RPMI7951 (cell line): Measurements from ENCODE around the gene C6orf136. TPM values are rescaled to one million over a fixed set of nuclear protein-coding genes. Genes with fewer than 3 reads are reported as not detected.
"Not testable (repeated sequence)": the region's sequence is repeated elsewhere in the genome, so short reads cannot be mapped to it uniquely, and the experiment has no call there.

Source experiments
- DNase-seq: peaks from one replicate; pipeline ENCODE4 v3.0.0-alpha.2; 2012; ENCODE audit warnings: low read depth
- total RNA-seq: library from RNA; depleted of rRNA; stranded (reverse); fragments of >200 nt; shearing (Covaris generic); gene quantifications from 2 replicates; pipeline ENCODE4 v1.2.3, GENCODE V29; 2014

C6orf136 gene
- total RNA-seq, 1 experiment from 2014 or later, result 7.4 TPM

GRCh38 chr6:30657922-30658321 is 11.0 kb downstream of the C6orf136 start:
- not testable (repeated sequence) for DNase-seq

DNA sequence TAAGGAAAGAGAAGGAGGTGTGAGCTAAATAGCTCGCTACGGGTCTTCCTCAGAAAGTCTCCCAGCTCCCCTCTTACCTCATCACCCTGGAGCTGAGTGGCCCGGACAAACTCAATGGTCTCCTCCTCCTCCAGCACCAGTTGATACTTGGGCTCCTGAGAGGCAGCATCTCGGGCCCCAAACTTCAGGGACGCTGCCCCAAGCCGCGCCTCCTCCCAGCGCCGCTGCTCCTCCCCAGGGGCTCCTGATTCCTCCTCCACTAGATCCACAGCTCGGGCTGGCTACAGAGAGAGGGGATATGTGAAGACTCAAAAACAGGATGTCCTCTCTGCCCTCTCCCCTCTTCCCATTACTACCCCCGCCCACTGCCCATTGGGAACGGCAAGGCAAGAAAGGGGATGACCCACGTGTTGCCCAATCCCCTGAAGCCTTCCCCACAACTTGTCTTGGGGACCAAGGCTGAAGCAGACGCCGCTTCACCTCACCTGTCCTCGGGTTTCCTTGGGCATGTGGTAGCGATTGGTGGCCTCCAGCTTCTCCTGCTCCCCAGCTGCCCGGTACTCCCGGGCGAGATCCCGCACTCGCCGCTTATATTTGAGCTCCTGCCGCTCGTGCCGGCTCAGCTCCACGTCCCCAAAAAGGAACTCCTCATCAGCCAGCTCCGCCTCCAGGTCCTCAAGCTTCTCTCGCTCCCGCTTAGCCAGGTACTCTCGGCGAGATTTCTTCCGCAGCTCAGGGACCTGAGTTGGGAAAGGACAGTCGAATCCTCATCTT is 18.2 kb downstream of the C6orf136 start:
- DNase-seq, result no peak

DNA sequence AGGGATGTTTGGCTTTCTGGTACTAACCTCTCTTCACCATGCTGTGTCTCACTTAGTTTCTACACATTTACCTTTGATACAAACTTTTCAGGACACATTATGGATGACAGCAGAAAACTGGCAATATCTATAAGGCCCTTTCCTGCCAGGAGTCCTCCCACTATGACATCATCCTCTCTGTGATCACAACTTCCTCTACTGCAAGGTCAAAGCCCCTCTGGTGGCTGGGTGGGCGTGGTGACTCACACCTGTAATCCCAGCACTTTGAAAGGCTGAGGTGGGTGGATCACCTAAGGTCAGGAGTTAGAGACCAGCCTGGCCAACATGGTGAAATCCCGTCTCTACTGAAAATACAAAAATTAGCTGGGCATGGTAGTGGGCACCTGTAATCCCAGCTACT is 19.4 kb downstream of the C6orf136 start:
- not testable (repeated sequence) for DNase-seq

GRCh38 chr6:30670760-30671527 is 24.0 kb downstream of the C6orf136 start:
- DNase-seq, result no peak

- peak; percentile 99 for DNase-seq
Measured at GRCh38 chr6:30672445-30673253, 25.7 kb downstream of the C6orf136 start, which contains the start of gene DHX16. TSS of gene DHX16 (minus strand) at chr6:30673006. CDS start at chr6:30672841, 165 bp downstream.

GRCh38 chr6:30676660-30677285 is 29.8 kb downstream of the C6orf136 start:
- no peak for DNase-seq

DNA sequence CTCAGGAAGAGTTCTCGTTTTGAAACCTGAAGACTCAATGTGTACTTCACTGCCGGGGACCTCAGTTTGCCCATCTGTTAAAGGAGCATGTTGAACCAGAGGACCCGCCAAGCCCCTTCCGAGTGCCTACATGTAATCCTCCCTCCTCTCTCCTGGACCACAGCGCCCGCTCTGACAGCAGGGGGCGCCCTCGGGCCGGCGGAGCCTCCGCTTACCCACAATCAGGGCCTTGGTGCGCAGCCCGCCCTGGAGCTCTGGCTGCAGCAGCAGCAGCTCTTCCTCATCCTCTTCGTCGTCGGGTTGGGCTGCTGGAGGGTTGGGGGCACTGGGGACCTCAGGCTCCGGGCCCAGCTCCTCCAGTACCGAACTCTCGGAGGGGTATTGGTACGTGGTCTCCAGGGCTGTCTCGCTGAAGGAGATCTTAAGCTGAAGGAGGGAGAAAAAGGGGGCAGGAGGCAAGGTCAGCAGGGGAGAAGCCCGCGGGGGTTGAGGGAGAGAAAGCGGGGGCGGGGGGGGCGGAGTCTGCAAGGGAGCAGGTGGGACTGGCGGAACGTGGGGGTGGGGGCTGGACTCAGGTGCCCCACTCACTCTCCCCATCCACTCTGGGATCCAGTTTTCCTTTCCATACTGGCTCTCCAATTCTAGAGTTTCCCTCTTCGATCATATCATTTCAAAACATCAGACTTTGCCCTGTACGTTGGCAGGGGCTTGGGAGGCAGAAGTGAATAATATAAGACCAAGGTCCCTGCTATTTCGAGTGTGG is 32.2 kb downstream of the C6orf136 start:
- DNase-seq, result peak; percentile 64

DNA sequence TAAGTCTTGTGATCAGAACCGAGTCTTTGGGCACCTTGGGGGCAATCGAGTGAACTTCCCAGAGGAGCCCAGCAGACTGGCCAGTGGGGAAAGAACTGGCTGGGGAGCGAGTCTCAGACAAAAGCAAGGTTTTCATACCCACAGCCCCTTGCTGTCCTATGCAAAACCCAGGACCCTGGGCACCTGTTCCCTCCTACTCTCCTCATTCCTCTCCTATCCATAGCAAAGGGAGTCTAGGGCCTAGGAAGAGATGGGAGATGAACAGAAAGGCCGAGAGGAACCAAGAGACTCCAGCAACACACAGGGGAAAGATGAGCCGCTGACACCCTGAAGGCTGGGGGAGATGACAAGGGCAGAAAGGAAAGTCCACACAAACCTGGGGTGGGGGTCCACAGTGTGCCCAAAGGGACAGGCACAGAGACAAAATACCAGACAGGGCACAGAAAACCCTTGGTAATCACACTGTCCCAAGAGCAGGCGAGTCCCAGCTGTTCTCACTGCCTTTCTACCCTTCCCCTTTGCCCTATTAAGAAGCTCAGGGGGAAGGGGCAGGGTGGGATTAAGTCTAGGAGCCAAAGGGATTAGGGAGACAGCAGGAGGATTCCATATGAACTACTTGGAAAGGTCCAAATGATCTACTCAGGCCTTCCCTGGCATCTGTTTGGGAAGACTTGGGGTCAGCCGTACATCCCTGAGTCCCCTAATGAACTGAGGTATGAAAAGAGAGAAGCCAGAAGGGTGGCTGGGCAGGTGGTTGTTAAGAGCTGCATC is 33.0 kb downstream of the C6orf136 start:
- DNase-seq, result no peak

- DNase-seq, result no peak
Measured at GRCh38 chr6:30681766-30682142, 34.8 kb downstream of the C6orf136 start.

DNA sequence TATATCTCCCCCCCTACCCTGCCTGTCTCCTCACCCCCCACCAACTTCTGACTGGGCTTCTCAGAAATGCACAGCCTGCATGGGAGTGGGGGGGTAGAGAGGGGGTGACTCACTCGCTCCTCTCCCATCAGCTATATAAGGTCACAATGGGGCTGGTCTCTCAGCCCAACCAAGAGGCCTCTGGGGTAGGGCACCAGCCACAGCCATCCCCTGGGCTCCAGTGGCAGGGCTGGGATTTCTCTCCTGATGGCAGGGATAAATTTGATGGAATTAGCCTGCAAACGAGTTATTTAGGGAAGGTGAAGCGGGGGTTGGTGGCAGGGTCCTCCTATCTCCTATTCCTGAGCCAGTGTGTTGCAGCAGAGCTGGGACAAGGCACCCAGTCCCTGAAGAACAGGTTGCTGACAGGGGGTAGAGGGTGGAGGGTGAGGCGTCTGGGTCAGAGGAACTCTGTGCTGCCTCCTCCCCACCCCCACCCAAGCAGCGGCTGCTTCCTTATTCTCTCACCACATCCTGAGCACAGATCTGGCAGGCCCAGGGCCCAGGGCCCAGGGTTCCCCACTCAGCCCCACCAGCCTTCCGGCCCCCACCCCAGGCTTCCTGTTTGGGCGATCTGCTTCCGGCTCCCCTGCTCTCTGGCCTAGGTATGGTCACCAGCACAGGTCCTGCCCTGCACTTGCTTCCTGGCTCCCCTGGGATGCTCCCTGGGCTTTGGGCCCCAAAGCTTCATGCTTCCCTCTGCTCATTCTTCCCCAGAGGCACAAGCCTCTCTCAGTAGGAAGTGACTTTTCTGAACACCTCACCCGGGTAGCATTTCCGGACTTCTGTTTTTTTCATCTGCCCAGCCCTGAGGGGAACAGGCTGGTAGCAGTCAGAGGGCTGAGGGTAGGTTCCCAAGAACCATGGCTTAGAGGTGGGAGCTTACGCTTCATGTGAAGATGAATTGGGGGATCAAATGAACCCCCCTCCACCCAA is 35.5 kb downstream of the C6orf136 start:
- peak; percentile 84 for DNase-seq

DNA sequence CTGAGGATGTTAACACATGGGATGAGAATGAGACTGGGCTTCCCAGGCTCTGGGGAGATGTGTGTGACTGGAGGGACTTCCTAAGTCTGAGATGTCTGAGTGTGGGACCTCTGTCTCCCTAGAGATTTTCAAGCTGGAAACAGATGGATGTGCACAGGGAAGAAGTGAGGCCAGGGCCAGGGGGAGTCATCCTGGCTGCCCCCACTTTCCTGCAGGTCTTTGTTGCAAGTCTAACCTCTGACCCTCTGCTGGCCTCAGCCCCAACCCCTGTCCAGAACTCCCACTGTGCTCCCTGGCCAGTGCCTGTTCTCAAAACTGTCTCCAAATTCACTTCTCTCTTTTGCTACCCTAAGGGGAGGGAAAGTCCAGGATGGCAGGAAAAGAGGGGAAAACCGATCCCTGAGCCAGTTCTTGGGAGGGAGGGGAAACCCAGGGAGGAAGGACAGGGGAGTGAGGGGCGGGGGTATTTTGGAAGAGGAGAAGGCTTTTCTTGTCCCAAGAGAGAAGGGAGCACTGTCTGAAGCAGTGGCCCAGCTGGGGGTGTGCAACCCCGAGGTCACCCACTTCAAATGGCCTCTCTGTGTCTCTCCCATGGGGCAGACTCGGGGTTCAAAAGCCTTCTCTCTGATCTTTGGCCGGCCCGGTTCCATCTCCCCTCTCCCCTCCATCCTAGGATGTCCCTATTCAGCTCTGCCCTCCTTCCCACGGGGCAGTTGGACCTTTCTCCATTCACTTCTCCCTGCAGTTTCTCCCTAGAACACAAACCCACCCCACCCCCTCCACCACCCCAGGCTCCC is 36.4 kb downstream of the C6orf136 start:
- DNase-seq, result no peak

- no peak for DNase-seq
Measured at GRCh38 chr6:30683980-30684338, 37.0 kb downstream of the C6orf136 start.

DNA sequence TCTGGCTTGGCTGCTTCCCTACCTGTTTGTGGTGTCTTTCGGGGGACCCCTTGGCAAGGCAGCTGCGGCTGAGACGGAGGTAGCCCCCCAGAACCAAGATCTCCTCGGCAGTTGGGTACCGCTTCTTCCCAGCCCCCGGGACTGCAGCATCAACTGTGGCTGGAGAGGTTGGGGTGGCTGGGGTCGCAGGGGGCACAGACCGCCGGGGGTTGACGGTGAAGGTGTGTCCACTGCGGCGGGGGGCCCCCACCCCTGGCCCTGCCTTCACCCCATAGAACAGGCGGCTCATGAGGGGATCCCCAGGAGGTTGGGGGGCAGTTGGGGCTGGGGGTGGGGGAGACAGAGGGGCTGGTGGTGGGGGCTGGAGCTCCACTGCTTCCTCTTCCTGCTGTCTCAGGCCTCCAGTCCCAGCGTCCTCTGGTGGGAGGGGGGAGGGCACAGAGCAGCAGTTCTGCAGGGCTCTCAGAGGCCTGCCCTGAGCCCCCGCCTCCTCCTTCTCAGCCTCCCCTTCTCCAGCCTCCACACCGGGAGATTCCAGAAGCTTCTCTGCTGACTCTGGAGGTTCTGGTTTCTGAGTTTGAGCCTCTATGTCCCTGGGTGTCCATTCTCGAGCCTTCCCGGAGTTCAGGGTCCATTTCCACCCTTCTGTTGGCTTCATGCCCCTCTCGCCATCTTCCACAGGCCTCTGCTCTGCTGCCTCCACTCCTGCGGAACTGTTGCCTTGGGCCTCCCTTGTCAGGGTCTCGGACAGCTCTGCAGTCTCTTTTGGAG is 37.6 kb downstream of the C6orf136 start:
- DNase-seq, result peak; percentile 51

GRCh38 chr6:30685157-30686008 is 38.5 kb downstream of the C6orf136 start:
- DNase-seq, result peak; percentile 46

DNA sequence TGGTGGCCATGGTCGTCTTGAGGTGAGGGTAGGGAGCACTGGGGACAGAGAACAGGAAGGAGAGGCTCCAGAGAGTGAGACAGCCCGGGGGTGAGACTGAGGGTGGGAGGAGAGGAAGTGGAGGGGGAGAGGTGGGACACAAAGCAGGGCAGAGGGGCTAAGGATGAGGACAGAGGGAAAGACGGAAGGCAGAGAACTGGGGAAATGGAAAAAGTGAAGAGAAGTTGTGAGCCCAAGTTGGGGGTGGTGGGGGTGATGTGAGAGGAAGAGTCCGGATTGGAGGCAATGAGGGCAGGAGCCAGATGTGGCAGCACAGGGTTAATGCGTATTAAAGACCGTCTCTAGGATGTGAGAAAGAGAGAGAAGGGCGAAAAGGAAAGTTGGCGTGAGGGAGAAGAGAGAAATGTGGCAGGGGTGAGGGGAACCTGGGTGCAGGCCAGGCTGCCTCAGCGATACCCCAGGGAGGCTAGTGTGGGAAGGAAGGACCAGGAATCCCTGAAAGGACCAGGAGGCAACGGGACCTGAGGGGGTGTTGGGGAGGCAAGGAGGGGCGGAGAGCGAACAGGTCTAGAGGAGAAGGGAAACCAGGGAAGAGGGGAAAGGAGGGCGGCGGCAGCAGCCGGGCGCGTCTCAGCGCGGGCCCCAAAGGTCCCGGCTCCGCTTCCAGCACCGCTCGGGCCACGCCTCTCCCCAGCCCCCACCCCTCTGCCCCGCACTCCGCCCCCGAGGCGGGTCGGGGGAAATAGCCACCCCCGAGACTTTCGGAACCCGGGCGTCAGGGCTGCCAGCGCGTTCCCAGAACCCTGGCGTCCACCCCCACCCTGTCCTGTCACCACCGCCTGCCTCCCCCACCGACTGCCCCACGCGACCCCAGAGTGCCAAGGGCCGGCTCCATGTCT is 39.3 kb downstream of the C6orf136 start, which contains the start of gene PPP1R18:
Gene PPP1R18, minus strand, starts transcription at position 637 of the 899 bp plus-strand sequence. Its CDS starts 627 bp downstream, at position 10.
- DNase-seq, result peak; percentile 78
